Measurements from ENCODE around the gene ENPP7.
"Not testable (repeated sequence)": the region's sequence is repeated elsewhere in the genome, so short reads cannot be mapped to it uniquely, and the experiment has no call there.

Gene ENPP7

DNA sequence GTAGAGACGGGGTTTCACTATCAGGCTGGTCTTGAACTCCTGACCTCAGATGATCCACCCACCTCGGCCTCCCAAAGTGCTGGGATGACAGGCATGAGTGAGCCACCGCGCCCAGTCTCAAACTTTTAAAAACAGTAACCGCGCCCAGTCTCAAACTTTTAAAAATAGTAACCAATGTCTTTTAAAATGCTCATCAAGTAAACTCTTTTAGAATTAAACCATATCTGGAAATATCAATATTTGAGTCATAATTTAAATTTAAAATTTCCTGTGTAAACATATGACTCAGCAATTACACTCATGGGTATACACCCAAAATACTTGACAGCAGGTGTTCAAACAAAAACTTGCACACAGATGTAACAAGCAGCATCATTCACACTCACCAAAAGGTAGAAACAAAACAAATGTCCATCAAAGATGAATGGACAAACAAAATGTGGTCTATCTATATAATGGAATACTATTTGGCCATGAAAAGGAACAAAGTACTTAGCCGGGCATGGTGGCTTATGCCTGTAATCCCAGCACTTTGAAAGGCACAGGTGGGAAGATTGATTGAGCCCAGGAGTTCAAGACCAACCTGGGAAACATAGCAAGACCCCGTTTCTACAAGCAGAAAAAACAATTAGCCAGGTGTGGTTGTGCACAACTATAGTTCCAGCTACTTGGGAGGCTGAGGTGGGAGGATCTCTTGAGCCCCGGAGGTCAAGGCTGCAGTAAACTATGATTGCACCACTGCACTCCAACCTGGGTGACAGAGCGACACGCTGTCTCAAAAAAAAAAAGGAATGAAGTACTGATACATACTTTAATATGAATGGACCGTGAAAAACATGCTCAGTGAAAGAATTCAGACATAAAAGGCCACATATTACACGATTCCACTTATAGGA is 20.2 kb downstream of the ENPP7 start:
- no peak for DNase-seq

DNA sequence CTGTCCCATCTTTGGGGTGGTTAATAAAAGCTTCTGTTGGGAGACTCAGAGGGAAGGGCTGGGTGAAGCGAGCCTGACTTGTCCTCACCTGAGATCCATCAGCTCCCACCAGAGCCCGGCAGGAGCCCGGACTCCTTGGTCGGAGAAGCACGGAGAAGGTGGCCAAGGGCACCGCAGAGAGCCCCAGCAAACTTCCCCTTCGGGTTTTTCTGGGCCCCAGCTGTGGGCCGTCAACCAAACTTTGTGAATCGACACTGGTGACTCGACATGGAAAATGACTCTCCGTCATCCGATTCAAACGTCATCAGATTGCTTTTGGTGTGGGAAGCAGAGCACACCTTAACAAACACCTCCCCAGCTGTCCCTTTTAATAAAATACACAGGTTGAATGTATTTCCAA is 21.4 kb downstream of the ENPP7 start:
- no peak for DNase-seq

- no peak for DNase-seq
Observed at GRCh38 chr17:79754370-79754769, 23.6 kb downstream of the ENPP7 start.

- not testable (repeated sequence) for DNase-seq
Observed at GRCh38 chr17:79754903-79755302, 24.2 kb downstream of the ENPP7 start.

- DNase-seq = no peak
Observed at GRCh38 chr17:79755591-79755990, 24.8 kb downstream of the ENPP7 start.

DNA sequence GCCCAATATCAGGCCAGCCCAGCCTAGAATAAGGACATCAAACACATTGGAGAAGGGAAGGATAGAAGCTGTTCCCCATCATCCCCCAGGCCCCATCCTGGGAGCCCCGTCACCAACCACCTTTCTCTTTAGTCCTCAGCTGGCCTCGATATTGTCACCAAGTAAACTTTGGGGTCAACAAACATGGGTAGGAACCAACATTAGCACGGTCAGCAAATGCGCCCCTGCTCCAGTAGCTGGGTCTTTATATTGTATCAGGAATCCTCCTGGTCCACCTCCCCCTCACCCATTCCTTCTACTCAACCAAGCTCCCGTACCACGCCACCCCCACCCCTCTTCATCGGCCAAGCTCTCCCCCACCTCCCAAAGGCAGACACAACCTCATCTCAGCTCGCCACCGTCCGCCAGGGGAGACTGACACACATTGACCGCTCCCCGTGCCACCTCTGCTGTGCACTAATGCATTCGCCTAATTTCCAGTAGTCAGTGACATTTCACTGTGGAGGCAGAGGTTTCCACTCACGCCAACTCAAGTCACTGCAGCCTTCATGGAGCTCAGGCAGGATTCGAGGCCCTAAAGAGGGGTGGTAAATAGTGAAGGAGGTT is 26.5 kb downstream of the ENPP7 start:
- no peak for DNase-seq

- DNase-seq = no peak
Observed at GRCh38 chr17:79758271-79758670, 27.5 kb downstream of the ENPP7 start.

- peak; percentile 3 for DNase-seq
Observed at GRCh38 chr17:79760197-79760906, 29.6 kb downstream of the ENPP7 start.

- DNase-seq = no peak
Observed at GRCh38 chr17:79761894-79762589, 31.3 kb downstream of the ENPP7 start.

GRCh38 chr17:79765708-79766107 is 35.0 kb downstream of the ENPP7 start:
- no peak for DNase-seq

DNA sequence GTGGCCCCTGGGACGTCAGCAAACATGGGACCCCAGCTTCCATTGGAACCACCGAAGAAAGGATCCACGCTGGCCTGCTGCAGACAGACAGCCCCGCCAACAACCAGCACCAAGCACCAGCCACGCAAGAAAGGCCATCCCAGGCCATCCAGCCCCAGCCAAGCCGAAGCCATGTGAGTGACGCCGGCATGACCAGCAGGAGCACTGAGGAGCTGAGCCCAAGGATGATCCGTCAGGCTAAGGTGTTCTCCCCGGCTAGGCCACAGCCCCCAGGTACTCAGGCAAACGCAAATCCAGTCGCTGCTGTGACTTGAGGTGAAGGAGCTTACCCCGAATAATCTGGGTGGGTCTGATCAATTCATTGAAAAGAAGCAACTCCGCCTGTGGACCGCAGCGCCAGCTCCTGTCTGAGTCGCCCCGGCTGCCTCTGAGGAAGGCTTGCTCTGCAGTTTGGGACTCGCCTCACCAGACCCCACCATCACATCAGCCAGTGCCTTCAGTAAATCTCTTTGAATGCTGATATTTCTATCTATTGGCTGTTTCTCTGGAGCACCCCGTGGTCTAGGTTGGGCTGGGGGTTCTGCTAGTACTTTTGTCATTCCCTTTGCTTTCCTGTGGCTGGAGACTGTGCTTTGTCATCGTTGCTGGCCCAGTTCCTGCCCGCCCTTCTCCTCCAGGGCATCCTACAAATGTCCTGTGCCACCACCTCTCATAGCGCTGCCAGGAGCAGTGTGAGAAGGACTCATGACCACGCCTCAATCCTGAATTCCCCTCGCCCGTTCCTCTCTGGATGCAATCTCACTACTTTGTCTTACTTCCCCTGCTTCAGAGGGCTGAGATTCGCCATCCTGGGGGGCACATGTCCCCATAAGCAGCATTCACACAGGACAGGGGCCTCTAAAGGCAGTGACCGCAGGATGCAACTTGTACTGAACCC is 39.1 kb downstream of the ENPP7 start:
- no peak for DNase-seq

DNA sequence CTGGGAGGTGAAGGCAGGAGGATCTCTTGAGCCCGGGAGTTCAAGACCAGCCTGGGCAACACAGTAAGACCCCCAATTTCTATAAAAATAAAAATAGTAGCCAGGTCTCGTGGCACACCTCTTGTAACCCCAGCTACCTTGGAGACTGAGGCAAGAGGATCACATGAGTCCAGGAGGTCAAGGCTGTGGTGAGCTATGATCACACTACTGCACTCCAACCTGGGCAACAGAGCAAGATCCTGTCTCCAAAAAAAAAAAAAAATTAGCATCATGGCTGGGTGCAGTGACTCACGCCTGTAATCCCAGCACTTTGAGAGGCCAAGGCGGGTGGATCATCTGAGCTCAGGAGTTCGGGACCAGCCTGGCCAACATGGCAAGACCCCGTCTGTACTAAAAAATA is 40.5 kb downstream of the ENPP7 start:
- no peak for DNase-seq

DNA sequence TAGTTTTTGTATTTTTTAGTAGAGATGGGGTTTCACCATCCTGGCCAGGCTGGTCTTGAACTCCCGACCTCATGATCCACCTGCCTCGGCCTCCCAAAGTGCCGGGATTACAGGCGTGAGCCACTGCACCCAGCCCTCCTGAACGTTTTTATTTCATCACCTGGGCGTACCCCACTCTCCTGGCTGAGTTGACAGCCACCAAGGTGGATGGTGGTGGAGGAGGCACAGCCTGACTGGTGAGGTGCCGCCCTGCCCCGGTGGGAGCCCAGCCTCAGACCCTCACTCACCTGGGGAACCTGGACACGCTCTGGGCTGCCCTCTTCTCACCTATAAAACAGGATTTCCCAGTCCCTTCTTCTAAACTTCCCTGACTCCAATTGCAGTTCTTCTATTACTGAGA is 42.0 kb downstream of the ENPP7 start:
- DNase-seq = not testable (repeated sequence)

DNA sequence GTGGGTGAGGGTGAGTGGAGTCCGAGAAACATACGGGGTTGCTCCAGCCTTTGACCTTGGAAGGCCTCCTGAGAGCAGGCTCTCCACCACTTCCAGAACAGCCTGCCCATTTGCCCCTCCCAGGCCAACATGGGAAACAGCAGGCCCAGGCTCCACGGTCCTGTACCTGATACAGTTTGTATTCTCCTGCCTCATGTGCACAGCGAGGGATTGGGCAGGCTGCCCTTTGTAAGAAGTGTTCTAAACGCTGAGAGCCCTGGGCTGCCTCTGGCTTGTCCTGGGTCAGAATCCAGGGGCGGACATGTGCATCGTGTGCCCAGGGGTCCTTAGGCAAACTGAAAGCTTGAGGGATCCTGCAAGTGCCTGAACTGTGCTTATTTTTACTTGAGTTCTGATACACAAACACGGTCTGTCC is 43.8 kb downstream of the ENPP7 start:
- no peak for DNase-seq

- DNase-seq = no peak
Observed at GRCh38 chr17:79775632-79776031, 44.9 kb downstream of the ENPP7 start.

DNA sequence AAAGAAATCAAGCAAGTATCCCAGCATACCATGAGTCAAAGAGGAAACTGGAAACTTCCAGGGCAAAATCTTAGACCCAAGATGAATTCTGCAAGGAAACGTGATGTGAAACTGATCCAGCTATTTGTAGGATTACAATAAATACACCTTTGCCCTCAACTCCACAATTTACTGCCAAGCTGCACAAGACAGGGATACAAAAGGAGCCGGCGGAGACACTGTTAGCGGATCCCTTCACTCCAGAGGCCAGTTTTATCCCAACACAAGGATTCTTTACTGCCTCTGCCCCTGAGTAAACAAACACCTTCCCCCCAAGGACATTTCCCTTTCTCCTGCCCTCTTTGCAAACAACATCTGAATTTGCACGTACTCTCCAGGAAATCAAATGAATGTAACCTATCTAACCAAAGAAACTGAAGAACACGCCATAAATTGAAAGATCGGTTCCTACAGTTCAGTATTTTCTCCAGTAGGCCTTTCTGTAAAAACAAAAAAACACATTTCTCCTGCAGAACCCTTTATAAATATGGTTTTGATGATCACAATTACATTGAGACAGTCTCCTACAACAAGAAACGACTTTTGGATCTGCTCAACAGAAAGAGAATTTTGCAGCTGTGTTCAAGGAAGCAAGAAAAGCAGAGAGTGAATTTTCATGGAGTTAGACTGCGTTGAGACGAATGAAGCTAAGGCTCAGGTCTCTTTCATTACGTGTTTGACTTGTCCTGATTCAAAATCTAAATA is 45.8 kb downstream of the ENPP7 start:
- DNase-seq = no peak

GRCh38 chr17:79777120-79777893 is 46.6 kb downstream of the ENPP7 start:
- DNase-seq = peak; percentile 61

GRCh38 chr17:79777894-79778503 is 47.3 kb downstream of the ENPP7 start, which contains the start of gene CBX2:
TSS of gene CBX2 (plus strand) at chr17:79778148. CDS start at chr17:79778236, 88 bp downstream.
- DNase-seq = peak; percentile 61

DNA sequence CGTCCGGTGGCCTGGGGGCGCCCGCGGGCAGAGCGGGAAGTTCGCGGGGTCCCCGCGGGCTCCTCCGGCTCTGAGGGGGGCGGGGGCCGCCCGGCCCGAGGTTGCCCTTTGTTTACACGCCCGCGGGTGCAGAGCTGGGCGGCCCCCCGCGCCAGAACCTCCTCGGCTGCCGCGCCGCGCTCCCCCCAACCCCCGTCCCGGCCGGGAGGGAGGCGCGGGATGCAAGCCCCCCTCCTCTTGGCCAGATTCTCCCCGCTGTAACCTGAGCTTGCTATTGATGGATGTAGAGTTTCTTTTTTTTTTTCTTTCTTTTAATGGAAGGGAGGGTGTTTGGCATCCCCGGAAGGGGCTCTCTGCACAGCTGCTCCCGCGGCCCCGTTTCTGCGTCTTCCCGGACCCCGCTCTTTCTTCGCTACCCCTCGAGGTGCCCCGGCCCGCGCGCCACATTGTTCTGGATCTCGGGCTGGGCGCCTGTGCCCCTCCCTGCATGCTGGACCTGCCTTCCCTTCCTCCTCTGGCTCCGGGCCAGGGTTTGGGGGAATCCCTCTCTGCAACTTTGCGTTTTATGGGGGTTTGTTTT is 47.9 kb downstream of the ENPP7 start:
- DNase-seq = peak; percentile 48

Data from NCI-H1105 treated with DMSO at 0.1 percent for 48 hours (cell line).